HG03432 (cell line): ENCODE results near the gene ASIC4.

Source experiments
- ATAC-seq: cut with Tn5 transposase; IDR thresholded peaks from one replicate; pipeline ENCODE4 v1.9.1; 2021; ENCODE audit warnings: mild to moderate bottlenecking, moderate library complexity; ENCODE audit not compliant: unreplicated experiment

Gene ASIC4

GRCh38 chr2:219478916-219479315 lies 35.4 kb upstream of the ASIC4 start:
- ATAC-seq: no peak

- ATAC-seq: no peak
Observed at GRCh38 chr2:219480004-219480403, 34.3 kb upstream of the ASIC4 start.

GRCh38 chr2:219482674-219483405 lies 31.4 kb upstream of the ASIC4 start:
- no peak for ATAC-seq

- ATAC-seq: no peak
Observed at GRCh38 chr2:219483451-219484342, 30.6 kb upstream of the ASIC4 start.

GRCh38 chr2:219484343-219485200 lies 29.7 kb upstream of the ASIC4 start:
- ATAC-seq: no peak

- no peak for ATAC-seq
Observed at GRCh38 chr2:219485201-219485580, 29.1 kb upstream of the ASIC4 start.

DNA sequence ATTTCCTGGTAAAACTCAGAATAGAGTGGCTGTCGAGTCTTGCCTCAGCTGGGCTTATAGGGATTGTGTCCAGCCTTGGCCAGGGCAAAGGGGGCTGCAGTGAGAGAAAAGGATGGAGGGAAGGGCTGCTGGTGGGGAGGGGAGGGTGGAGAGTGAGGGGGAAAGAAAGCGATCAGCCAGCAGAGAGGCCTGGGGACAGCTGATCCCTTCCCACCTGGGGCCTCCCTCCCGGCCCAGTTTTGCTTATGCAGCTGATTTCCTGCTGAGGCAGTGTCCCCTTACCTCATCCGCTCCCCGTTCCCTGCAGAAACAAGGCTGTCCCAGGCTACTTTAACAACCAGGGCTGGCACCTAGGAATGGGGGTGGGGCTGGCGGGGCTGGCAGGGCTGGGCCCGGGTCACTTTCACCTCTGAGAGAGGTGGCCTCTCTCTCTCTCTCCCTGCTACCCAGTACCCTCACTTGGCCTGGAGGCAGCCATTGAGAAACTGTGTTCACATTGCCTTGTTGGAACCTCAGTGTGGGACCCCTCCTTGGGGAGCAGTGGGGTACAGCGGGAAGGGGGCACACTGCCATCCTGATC lies 27.8 kb upstream of the ASIC4 start:
- no peak for ATAC-seq

DNA sequence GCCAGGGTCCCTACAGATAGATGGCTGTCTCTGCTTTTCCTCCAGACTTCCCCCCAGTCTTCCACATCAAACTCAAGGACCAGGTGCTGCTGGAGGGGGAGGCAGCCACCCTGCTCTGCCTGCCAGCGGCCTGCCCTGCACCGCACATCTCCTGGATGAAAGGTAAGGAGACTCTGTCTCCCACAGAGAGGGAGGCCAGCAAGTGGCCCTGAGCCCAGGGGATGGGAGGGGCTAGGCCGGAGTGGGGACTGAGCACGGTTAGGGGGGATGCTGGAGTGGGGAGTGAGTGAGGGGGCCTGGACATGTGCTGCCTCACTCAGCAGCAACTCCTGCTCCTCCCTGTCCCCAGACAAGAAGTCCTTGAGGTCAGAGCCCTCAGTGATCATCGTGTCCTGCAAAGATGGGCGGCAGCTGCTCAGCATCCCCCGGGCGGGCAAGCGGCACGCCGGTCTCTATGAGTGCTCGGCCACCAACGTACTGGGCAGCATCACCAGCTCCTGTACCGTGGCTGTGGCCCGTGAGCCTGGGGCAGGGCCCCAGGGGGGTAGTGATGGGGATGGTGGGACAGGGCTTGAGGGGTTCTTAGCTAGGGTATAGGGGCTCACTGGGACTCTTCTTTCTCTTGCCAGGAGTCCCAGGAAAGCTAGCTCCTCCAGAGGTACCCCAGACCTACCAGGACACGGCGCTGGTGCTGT lies 26.0 kb upstream of the ASIC4 start:
- ATAC-seq: no peak

- ATAC-seq: no peak
Observed at GRCh38 chr2:219488844-219489194, 25.5 kb upstream of the ASIC4 start.

GRCh38 chr2:219489315-219489714 lies 25.0 kb upstream of the ASIC4 start:
- ATAC-seq: no peak

DNA sequence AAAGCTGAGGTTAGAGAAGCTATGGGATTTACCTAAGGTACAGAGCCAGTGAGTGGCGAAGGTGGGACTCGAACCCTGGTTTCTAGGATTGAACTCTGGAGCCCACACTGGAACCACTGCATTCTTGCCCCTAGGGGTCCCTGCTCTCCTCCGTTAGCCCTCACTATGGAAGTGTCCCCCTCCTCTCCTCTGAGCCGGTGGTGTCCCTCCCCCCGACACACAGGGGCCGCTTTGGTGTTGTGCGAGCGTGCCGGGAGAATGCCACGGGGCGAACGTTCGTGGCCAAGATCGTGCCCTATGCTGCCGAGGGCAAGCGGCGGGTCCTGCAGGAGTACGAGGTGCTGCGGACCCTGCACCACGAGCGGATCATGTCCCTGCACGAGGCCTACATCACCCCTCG lies 24.1 kb upstream of the ASIC4 start:
- ATAC-seq: no peak

GRCh38 chr2:219490600-219491130 lies 23.6 kb upstream of the ASIC4 start:
- ATAC-seq: no peak

DNA sequence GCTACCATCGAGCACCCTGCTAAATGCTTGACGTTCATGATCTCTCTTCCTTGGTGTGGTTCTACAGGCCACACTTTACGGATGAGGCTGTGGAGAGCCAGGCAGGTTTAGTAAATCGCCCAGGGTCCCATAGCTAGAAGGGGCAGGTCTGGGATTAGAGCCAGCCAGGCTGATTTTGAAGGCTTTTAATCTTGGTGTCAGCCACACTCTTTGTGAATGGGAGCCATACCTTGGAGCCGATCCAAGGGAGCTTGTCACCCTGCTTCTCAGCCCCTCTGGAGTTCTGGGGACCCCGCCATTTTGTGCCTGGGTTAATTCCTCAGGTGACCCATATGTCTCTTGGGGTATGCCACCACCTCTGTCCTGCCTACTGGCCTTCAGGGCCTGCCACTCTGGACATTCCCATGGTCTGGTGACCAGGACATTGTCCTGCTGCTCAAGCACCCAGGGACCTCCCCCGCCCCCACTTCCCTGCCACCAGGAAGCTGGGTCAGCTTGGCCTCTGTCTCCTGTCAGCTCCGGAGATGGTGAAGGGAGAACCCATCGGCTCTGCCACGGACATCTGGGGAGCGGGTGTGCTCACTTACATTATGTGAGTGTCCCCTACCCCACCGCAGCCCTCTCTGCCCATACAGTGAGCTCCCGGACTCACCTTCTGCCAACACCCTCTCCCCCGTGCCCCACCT lies 22.9 kb upstream of the ASIC4 start:
- ATAC-seq: no peak

DNA sequence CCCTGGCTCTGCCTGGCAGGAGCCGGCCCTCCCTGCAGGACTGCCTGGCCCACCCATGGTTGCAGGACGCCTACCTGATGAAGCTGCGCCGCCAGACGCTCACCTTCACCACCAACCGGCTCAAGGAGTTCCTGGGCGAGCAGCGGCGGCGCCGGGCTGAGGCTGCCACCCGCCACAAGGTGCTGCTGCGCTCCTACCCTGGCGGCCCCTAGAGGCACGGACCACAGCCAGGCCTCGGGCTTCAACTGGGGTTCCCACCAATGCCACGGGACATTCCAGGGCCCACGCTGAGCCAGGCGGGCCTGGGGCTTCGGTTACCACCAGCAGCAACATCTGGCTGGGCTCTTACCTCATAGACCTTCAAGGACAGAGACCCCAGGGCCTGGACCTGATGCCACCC lies 21.7 kb upstream of the ASIC4 start:
- ATAC-seq: no peak

GRCh38 chr2:219493086-219493485 lies 21.2 kb upstream of the ASIC4 start:
- ATAC-seq: no peak

GRCh38 chr2:219494952-219495530 lies 19.2 kb upstream of the ASIC4 start:
- no peak for ATAC-seq

- peak; percentile 15 for ATAC-seq
Observed at GRCh38 chr2:219495531-219496122, 18.7 kb upstream of the ASIC4 start.

- no peak for ATAC-seq
Observed at GRCh38 chr2:219496247-219496824, 17.9 kb upstream of the ASIC4 start.
